Measurements from ENCODE around the gene ASMTL. TPM values are rescaled to one million over a fixed set of nuclear protein-coding genes. Genes with fewer than 3 reads are reported as not detected.

Gene ASMTL
- total RNA-seq, 6 experiments from 2014 or later = 26.8 to 35.1 (median 32.8) TPM

GRCh38 chrX:1480082-1480785 lies 27.5 kb upstream of the ASMTL start:
- Mint-ChIP-seq H3K4me3 (no peak overlapping the region), H3K27ac (no peak overlapping the region), H3K36me3 (ENCODE audit: low read depth) (no peaks in the 10 kb centered on the region), H3K4me1 (ENCODE audit: low read depth) (peaks cover 9% of the 10 kb centered on the region), H3K27me3 (ENCODE audit: insufficient read depth) (peaks cover 9% of the 10 kb centered on the region), H3K9me3 (no peaks in the 10 kb centered on the region; the same call in 1 of the 2 replicates)
- TF ChIP-seq CTCF (IDR thresholded peaks at IDR 0.05) = no peak
- no peak for DNase-seq

- H3K36me3 Mint-ChIP-seq (ENCODE audit: low read depth) = no peaks in the 10 kb centered on the region
- H3K4me1 Mint-ChIP-seq (ENCODE audit: low read depth) = peaks cover 9% of the 10 kb centered on the region
- no peak for DNase-seq
- no peak for TF ChIP-seq CTCF (IDR thresholded peaks at IDR 0.05)
- H3K4me3 Mint-ChIP-seq = no peak overlapping the region
- no peaks in the 10 kb centered on the region; the same call in 1 of the 2 replicates for H3K9me3 Mint-ChIP-seq
- H3K27me3 Mint-ChIP-seq (ENCODE audit: insufficient read depth) = peaks cover 5% of the 10 kb centered on the region
- H3K27ac Mint-ChIP-seq = no peak overlapping the region
These were observed 25.2 kb upstream of the ASMTL start for GRCh38 chrX:1477801-1478458.

GRCh38 chrX:1477229-1477628 lies 24.5 kb upstream of the ASMTL start:
- TF ChIP-seq CTCF (IDR thresholded peaks at IDR 0.05) = no peak
- Mint-ChIP-seq H3K9me3 (no peaks in the 10 kb centered on the region; the same call in 1 of the 2 replicates), H3K4me3 (no peak overlapping the region), H3K4me1 (ENCODE audit: low read depth) (peaks cover 9% of the 10 kb centered on the region), H3K27me3 (ENCODE audit: insufficient read depth) (peaks cover 5% of the 10 kb centered on the region), H3K36me3 (ENCODE audit: low read depth) (no peaks in the 10 kb centered on the region), H3K27ac (no peak overlapping the region)
- no peak for DNase-seq

GRCh38 chrX:1476682-1477081 lies 24.0 kb upstream of the ASMTL start:
- no peak for DNase-seq
- H3K9me3 Mint-ChIP-seq = no peaks in the 10 kb centered on the region; the same call in 1 of the 2 replicates
- H3K27ac Mint-ChIP-seq = no peak overlapping the region
- H3K4me3 Mint-ChIP-seq = no peak overlapping the region
- H3K36me3 Mint-ChIP-seq (ENCODE audit: low read depth) = no peaks in the 10 kb centered on the region
- H3K27me3 Mint-ChIP-seq (ENCODE audit: insufficient read depth) = peaks cover 3% of the 10 kb centered on the region
- TF ChIP-seq CTCF (IDR thresholded peaks at IDR 0.05) = no peak
- peaks cover 4% of the 10 kb centered on the region for H3K4me1 Mint-ChIP-seq (ENCODE audit: low read depth)

GRCh38 chrX:1475881-1476280 lies 23.2 kb upstream of the ASMTL start:
- H3K36me3 Mint-ChIP-seq (ENCODE audit: low read depth) = no peaks in the 10 kb centered on the region
- H3K27me3 Mint-ChIP-seq (ENCODE audit: insufficient read depth) = peaks cover 3% of the 10 kb centered on the region
- no peak for TF ChIP-seq CTCF (IDR thresholded peaks at IDR 0.05)
- H3K27ac Mint-ChIP-seq = no peak overlapping the region
- H3K9me3 Mint-ChIP-seq = no peaks in the 10 kb centered on the region; the same call in 1 of the 2 replicates
- H3K4me3 Mint-ChIP-seq = no peak overlapping the region
- no peaks in the 10 kb centered on the region for H3K4me1 Mint-ChIP-seq (ENCODE audit: low read depth)
- no peak for DNase-seq

Measured in HFFc6 (cell line).